IMR-90 (cell line): ENCODE measurements around the gene ZFTA. TPM values are rescaled to one million over a fixed set of nuclear protein-coding genes. Genes with fewer than 3 reads are reported as not detected.
A peak's percentile ranks its signal among the peaks of the same experiment; 100 is the strongest.

Experiments
- ATAC-seq: fragments of 200-7000 bp; cut with Tn5 transposase; 2 replicates; pipeline ENCODE4 v1.9.1; 2020; ENCODE audit warnings: low read depth, mild to moderate bottlenecking, moderate library complexity
- BruUV-seq: library from RNA; stranded (reverse); fragments of 400-500 nt; replicated peaks from 2 replicates; lab custom pipeline; 2021; lab: Mats Ljungman, UMichigan
- CTCF ChIA-PET: fragments of 300-600 bp; formaldehyde crosslinking; extraction: SDS; loops from one replicate; lab custom pipeline; 2021; ENCODE audit warnings: antibody characterized with exemption; lab: Yijun Ruan, JAX
- POLR2A ChIA-PET: fragments of 300-600 bp; sonication (Branson Sonifier 250); formaldehyde crosslinking; loops from one replicate; lab custom pipeline; 2022; ENCODE audit warnings: antibody characterized with exemption; ENCODE audit not compliant: unreplicated experiment; lab: Charles Lee
- DNase-seq: peaks from one replicate; pipeline ENCODE4 v3.0.0; 2013
- H2AFZ ChIP-seq: replicated peaks from 2 replicates; pipeline ENCODE3; 2013; ENCODE audit warnings: low read length, mild to moderate bottlenecking; ENCODE audit not compliant: poor library complexity
- H2AK5ac ChIP-seq: 2 replicates; pipeline ENCODE4 v1.6.1; 2013; ENCODE audit warnings: low read depth, low read length, inconsistent platforms
- H2AK9ac ChIP-seq: replicated peaks from 2 replicates; pipeline ENCODE3; 2013; ENCODE audit warnings: mild to moderate bottlenecking, low read depth, low read length, moderate library complexity; ENCODE audit not compliant: poor library complexity
- H2BK120ac ChIP-seq: 2 replicates; pipeline ENCODE4 v1.6.1; 2013; ENCODE audit warnings: low read depth, low read length, inconsistent platforms
- H2BK15ac ChIP-seq: 3 replicates; pipeline ENCODE4 v1.6.1; 2013; ENCODE audit warnings: low read depth, low read length, inconsistent platforms
- H2BK20ac ChIP-seq: 2 replicates; pipeline ENCODE4 v1.6.1; 2013; ENCODE audit warnings: low read depth, mild to moderate bottlenecking, inconsistent platforms, low read length, moderate library complexity
- H2BK5ac ChIP-seq: 2 replicates; pipeline ENCODE4 v1.6.1; 2013; ENCODE audit warnings: mild to moderate bottlenecking, low read depth, low read length, inconsistent platforms; ENCODE audit not compliant: poor library complexity, severe bottlenecking
- H3K14ac ChIP-seq: replicated peaks from 2 replicates; pipeline ENCODE4 v1.6.1; 2013; ENCODE audit warnings: low read depth, low read length, inconsistent platforms
- H3K18ac ChIP-seq: 2 replicates; pipeline ENCODE4 v1.6.1; 2013; ENCODE audit warnings: low read depth, low read length, control low read depth
- H3K23ac ChIP-seq: 2 replicates; pipeline ENCODE4 v1.6.1; 2013; ENCODE audit warnings: low read depth, low read length, inconsistent platforms
- H3K27ac ChIP-seq: 2 replicates; pipeline ENCODE4 v1.5.1; 2013; ENCODE audit warnings: mild to moderate bottlenecking, control low read depth, low read length; ENCODE audit not compliant: insufficient read depth
- H3K27me3 ChIP-seq: 2 replicates; pipeline ENCODE4 v1.6.1; 2013; ENCODE audit warnings: low read length; ENCODE audit not compliant: control insufficient read depth, insufficient read depth
- H3K36me3 ChIP-seq: 2 replicates; pipeline ENCODE4 v1.6.1; 2013; ENCODE audit warnings: low read length, mixed read lengths; ENCODE audit not compliant: control insufficient read depth, insufficient read depth
- H3K4ac ChIP-seq: 2 replicates; pipeline ENCODE4 v1.6.1; 2013; ENCODE audit warnings: low read depth, low read length, inconsistent platforms
- H3K4me1 ChIP-seq: 2 replicates; pipeline ENCODE4 v1.6.1; 2013; ENCODE audit warnings: low read length, mixed read lengths; ENCODE audit not compliant: control insufficient read depth, insufficient read depth
- H3K4me2 ChIP-seq: 2 replicates; pipeline ENCODE4 v1.6.1; 2013; ENCODE audit warnings: low read depth, mild to moderate bottlenecking, control low read depth, low read length, moderate library complexity
- H3K4me3 ChIP-seq: 2 replicates; pipeline ENCODE4 v1.5.1; 2013; ENCODE audit warnings: low read depth, mild to moderate bottlenecking, control low read depth, low read length, moderate library complexity; ENCODE audit not compliant: insufficient read depth
- H3K56ac ChIP-seq: 2 replicates; pipeline ENCODE4 v1.6.1; 2013; ENCODE audit warnings: low read length, inconsistent platforms; ENCODE audit not compliant: insufficient read depth; ENCODE audit errors: extremely low read depth
- H3K79me1 ChIP-seq, 2 experiments: 2 replicates each; pipeline ENCODE4 v1.6.1; 2013; ENCODE audit warnings: low read length in 2 of 2, inconsistent platforms in 1 of 2, low read depth in 1 of 2
- H3K9ac ChIP-seq: 2 replicates; pipeline ENCODE4 v1.6.1; 2013; ENCODE audit warnings: low read depth, low read length, control low read depth
- H3K9me1 ChIP-seq: 2 replicates; pipeline ENCODE4 v1.6.1; 2013; ENCODE audit warnings: low read length, inconsistent platforms; ENCODE audit not compliant: insufficient read depth
- H3K9me3 ChIP-seq: 2 replicates; pipeline ENCODE4 v1.6.1; 2013; ENCODE audit warnings: low read length; ENCODE audit not compliant: control insufficient read depth, insufficient read depth
- H4K20me1 ChIP-seq: 2 replicates; pipeline ENCODE4 v1.6.1; 2013; ENCODE audit warnings: low read length, inconsistent platforms; ENCODE audit not compliant: insufficient read depth
- H4K5ac ChIP-seq: 2 replicates; pipeline ENCODE4 v1.6.1; 2013; ENCODE audit warnings: mild to moderate bottlenecking, low read depth, low read length, control low read depth
- H4K8ac ChIP-seq, 2 experiments: 2 replicates each; pipeline ENCODE4 v1.6.1; 2013; ENCODE audit warnings: low read depth in 2 of 2, low read length in 2 of 2, control low read depth in 1 of 2, inconsistent platforms in 1 of 2
- H4K91ac ChIP-seq: 2 replicates; pipeline ENCODE4 v1.6.1; 2013; ENCODE audit warnings: low read depth, low read length, inconsistent platforms; ENCODE audit not compliant: insufficient read depth
- MAZ ChIP-seq: IDR thresholded peaks from 2 replicates; pipeline ENCODE4 v1.6.1; 2012; ENCODE audit warnings: low read depth, mild to moderate bottlenecking, low read length, improper control_type of control experiment, moderate library complexity, borderline replicate concordance
- RFX5 ChIP-seq: IDR thresholded peaks from 2 replicates; pipeline ENCODE4 v1.8.0; 2012; ENCODE audit warnings: low read depth, mild to moderate bottlenecking, low read length, moderate library complexity
- WGBS, 2 experiments: methylation state at CpG; one replicate each; pipeline versions ENCODE4 v1.1.5 to v1.1.7; 2013; ENCODE audit warnings: missing lambda C conversion rate in 2 of 2; ENCODE audit not compliant: insufficient read length in 1 of 2; ENCODE audit errors: extremely low coverage in 2 of 2; 5-methylcytosine and 5-hydroxymethylcytosine counted together
- dilution Hi-C: fragments of 300-500 bp; cut with HindIII; formaldehyde crosslinking; loops from one replicate; pipeline ENCODE4 v1.14.3; 2018; ENCODE audit warnings: low sequenced_read_pairs; ENCODE audit not compliant: unreplicated experiment
- in situ Hi-C: fragments of 300-500 bp; cut with MboI; formaldehyde crosslinking; loops from 3 replicates; pipeline ENCODE4 v1.14.3; 2019; ENCODE audit warnings: low sequenced_read_pairs, inconsistent platforms, mixed read lengths
- intact Hi-C: fragments of 100-400 bp; cut with micrococcal nuclease; formaldehyde crosslinking; loops from 2 replicates; pipeline ENCODE4 v1.10.0; 2022
- polyA plus RNA-seq, 3 experiments: library from polyadenylated mRNA; depleted of rRNA; stranded (reverse); fragments of >200 nt; gene quantifications; 2 replicates each; pipeline ENCODE4 v1.2.3, GENCODE V29; 2012; ENCODE audit warnings: low replicate concordance in 1 of 3
- total RNA-seq: library from RNA; depleted of rRNA; stranded (reverse); fragments of >200 nt; gene quantifications from 2 replicates; pipeline ENCODE4 v1.2.3, GENCODE V29; 2012

Gene ZFTA
- total and polyA plus RNA-seq, 2 of the 4 experiments (the other 2 are of a cell fraction) = 5.4 to 8.1 TPM

GRCh38 chr11:63767565-63768236 lies 874 bp downstream of the ZFTA start:
- H3K23ac ChIP-seq = peak overlapping the region; percentile 18; the same call in 1 of the 2 replicates
- H3K4me1 ChIP-seq = peaks cover 15% of the 10 kb centered on the region
- H2BK120ac ChIP-seq = no peak overlapping the region
- no peak overlapping the region for H2BK20ac ChIP-seq
- no peaks in the 10 kb centered on the region for H3K9me3 ChIP-seq
- no peaks in the 10 kb centered on the region for H3K27me3 ChIP-seq
- peak overlapping the region; percentile 59 for H3K4me3 ChIP-seq
- no TSS peak for BruUV-seq
- 0% methylated on average over 14 of the region's 34 CpGs; no CpG with 5 or more reads in 1 of the 2 experiments for WGBS, 2 experiments
- H4K91ac ChIP-seq = peak overlapping the region; percentile 32; the same call in 1 of the 2 replicates
- in situ Hi-C loops (loop anchor here (10.0 kb wide), 1 partner anchor 177 kb away; no protein-coding TSS in a partner anchor), dilution Hi-C loops (no loop called here), intact Hi-C loops (loop anchor here (2.0 kb wide), 3 partner anchors 45 to 385 kb away; partner anchors contain the start of gene SPINDOC)
- peak overlapping the region; percentile 84 for H2AK9ac ChIP-seq
- peak overlapping the region; percentile 3 for H2BK5ac ChIP-seq
- peaks cover 7 to 30% of the 10 kb centered on the region in 2 experiments for H3K79me1 ChIP-seq
- ATAC-seq (peak; percentile 42; the same call in 1 of the 2 replicates), DNase-seq (peak; percentile 74)
- peaks cover 21% of the 10 kb centered on the region for H3K36me3 ChIP-seq
- H3K4ac ChIP-seq = peak overlapping the region; percentile 51
- H2BK15ac ChIP-seq = no peak overlapping the region
- peaks cover 7% of the 10 kb centered on the region for H3K9me1 ChIP-seq
- H2AK5ac ChIP-seq = no peak overlapping the region
- peak overlapping the region; percentile 58 for H3K9ac ChIP-seq
- H3K14ac ChIP-seq = peak overlapping the region; percentile 8; the same call in 1 of the 2 replicates
- H4K20me1 ChIP-seq = peaks cover 25% of the 10 kb centered on the region
- no peak overlapping the region; the same call in 1 of the 2 replicates for H4K5ac ChIP-seq
- H3K56ac ChIP-seq = peak overlapping the region; percentile 84
- H3K18ac ChIP-seq = no peak overlapping the region
- no peak overlapping the region for H4K8ac ChIP-seq
- H3K4me2 ChIP-seq = peak overlapping the region; percentile 75
- TF ChIP-seq RFX5 = no peak
- TF ChIP-seq MAZ = peak; percentile 48; the same call in 1 of the 2 replicates
- ChIA-PET CTCF (interaction anchor here (1.2 to 1.7 kb wide), 4 partner anchors 69 to 178 kb away, joined by 4 to 5 read pairs (median 4); partner anchors contain the start of genes ATL3 and MARK2), POLR2A (no interaction called here)
- H2AFZ ChIP-seq = peak overlapping the region; percentile 78
- H3K27ac ChIP-seq = peak overlapping the region; percentile 51
